Thymus (tissue), 11 donors: ENCODE data around the gene MYL11. TPM values are rescaled to one million over a fixed set of nuclear protein-coding genes. Genes with fewer than 3 reads are reported as not detected.

ENCODE experiments used
- DNase-seq, 9 donors: peaks; one replicate each; pipeline ENCODE4 v3.0.0-alpha.2; 2013; ENCODE audit warnings: low spot score in 9 of 9, low read depth in 6 of 9, missing footprints in 1 of 9
- H3K27ac ChIP-seq, 2 donors: one replicate each; pipeline ENCODE4 v1.5.1; 2013; ENCODE audit warnings: control low read depth in 1 of 2, low read depth in 1 of 2, low read length in 1 of 2, mild to moderate bottlenecking in 1 of 2, moderate library complexity in 1 of 2
- H3K27me3 ChIP-seq, 2 donors: one replicate each; pipeline ENCODE4 v1.5.1; 2013; ENCODE audit warnings: low read length in 1 of 2; ENCODE audit not compliant: control insufficient read depth in 2 of 2, insufficient read depth in 1 of 2
- H3K36me3 ChIP-seq, 2 donors: one replicate each; pipeline ENCODE4 v1.5.1; 2013; ENCODE audit warnings: low read length in 1 of 2, mild to moderate bottlenecking in 1 of 2, moderate library complexity in 1 of 2; ENCODE audit not compliant: control insufficient read depth in 2 of 2, insufficient read depth in 2 of 2
- H3K4me1 ChIP-seq, 2 donors: one replicate each; pipeline ENCODE4 v1.5.1; 2013; ENCODE audit warnings: low read length in 2 of 2; ENCODE audit not compliant: control insufficient read depth in 2 of 2, insufficient read depth in 2 of 2
- H3K4me3 ChIP-seq, 2 donors: one replicate each; pipeline ENCODE4 v1.5.1; 2013; ENCODE audit warnings: low read length in 2 of 2, control low read depth in 1 of 2, mild to moderate bottlenecking in 1 of 2
- H3K9me3 ChIP-seq, 2 donors: one replicate each; pipeline ENCODE4 v1.5.1; 2013; ENCODE audit warnings: low read length in 1 of 2, mild to moderate bottlenecking in 1 of 2; ENCODE audit not compliant: control insufficient read depth in 2 of 2, insufficient read depth in 1 of 2
- WGBS: extraction: QIAGEN DNeasy Blood & Tissue Kit; methylation state at CpG from one replicate; pipeline ENCODE4 v1.1.7; 2013; 5-methylcytosine and 5-hydroxymethylcytosine counted together
- polyA plus RNA-seq: library from polyadenylated mRNA; stranded (reverse); fragments of 200-250 nt; gene quantifications from one replicate; pipeline ENCODE4 v1.2.3, GENCODE V29; 2013
- total RNA-seq: library from RNA; stranded (reverse); fragments of 120-200 nt; gene quantifications from one replicate; pipeline ENCODE4 v1.2.4, GENCODE V29; 2013
- donor health status: healthy.

MYL11 gene
- total and polyA plus RNA-seq, 2 donors: 11.7 to 12.5 TPM

DNA sequence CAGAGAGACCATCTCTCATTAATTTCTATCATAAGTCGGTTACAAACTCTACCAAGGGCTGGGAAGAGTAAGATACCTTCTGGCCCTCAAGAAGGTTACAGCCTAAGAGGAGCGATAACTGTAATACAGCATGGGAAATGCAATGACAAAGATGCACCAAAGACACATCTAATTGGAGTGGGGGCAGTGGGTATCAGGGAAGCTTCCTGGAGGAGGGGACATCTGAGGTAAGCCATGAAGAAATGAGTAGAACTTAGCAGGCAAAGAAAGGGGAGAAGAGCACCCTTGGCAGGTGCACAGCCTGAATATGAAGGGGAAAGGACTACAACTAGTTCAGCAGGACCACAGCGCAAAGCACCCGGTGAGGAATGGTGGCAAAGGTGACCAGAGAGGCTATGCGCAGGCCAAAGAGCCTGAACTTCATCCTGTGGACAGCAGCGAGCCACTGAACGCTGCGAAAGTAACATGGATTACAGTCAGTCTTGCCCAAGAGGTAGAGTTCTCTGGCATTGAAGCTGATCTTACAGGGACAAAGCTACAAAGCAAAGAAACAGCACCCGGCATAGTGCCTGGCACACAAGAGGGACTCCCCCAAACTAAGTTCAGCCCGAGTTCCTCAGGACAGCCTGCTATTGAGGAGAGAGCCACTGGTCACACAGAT, 7.1 kb upstream of the MYL11 start:
- H3K4me3 ChIP-seq: peak overlapping the region in 1 of 2 donors; percentile 83
- H3K36me3 ChIP-seq: peaks cover 31 to 33% of the 10 kb centered on the region in 2 donors
- no peaks in the 10 kb centered on the region for H3K27me3 ChIP-seq
- 93% methylated on average over 10 of the region's 10 CpGs for WGBS
- peaks cover 32 to 49% of the 10 kb centered on the region in 2 donors for H3K4me1 ChIP-seq
- no peak for DNase-seq
- peaks cover 0 to 5% of the 10 kb centered on the region in 2 donors for H3K9me3 ChIP-seq
- no peak overlapping the region for H3K27ac ChIP-seq

DNA sequence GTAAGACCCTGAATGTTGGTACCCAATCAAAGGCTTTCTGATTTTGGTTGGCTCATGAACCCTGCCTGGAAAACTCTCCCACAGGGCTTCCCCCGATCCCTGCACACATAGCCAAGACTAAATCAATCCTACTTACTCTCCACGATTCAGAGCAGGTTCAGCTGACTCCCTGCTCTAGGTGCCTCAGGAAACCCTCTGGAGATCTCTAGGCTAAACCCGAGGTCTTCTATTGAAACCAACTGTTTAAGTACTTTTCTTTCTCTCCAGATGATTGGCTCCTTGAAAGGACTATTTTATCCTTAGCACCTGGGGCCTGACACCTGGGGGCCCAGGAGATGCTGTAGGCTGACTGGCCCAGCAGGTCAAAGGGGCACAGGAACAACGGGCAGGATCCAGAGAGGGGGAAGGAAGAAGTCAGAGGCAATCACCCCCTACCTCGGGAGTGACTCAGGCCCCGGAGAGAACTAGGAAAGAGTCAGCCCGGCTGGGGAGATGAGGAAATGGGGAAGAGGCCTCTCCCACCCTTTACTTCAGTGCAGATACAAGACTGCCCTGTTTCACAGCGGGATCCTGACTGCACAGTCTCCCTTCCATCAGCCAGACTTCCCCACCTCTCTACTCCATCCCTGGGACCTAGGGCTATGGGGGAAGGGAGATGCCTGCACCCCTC, 6.3 kb upstream of the MYL11 start:
- peaks cover 25% of the 10 kb centered on the region in 2 donors for H3K36me3 ChIP-seq
- peaks cover 0 to 8% of the 10 kb centered on the region in 2 donors for H3K9me3 ChIP-seq
- peak overlapping the region in 1 of 2 donors; percentile 36 for H3K27ac ChIP-seq
- WGBS: 16% methylated on average over 8 of the region's 8 CpGs
- H3K4me1 ChIP-seq: peaks cover 36 to 54% of the 10 kb centered on the region in 2 donors
- no peaks in the 10 kb centered on the region for H3K27me3 ChIP-seq
- DNase-seq: no peak
- H3K4me3 ChIP-seq: peak overlapping the region; percentile 80 to 83

DNA sequence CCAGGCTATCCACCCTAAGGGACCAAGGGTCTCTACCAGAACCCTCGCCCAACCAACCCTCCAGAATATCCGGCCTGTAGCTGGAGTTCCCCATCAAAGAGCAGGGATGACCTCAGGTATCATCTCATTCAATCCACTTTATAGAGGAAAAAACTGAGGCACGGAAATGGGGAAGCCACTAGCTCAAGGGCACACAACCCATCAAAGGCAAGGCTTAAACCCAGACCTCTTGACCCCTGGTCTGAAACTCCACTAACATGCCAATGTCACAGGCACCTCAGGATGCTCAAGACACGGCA, 5.9 kb upstream of the MYL11 start:
- WGBS: 10% methylated on average over 4 of the region's 4 CpGs
- H3K4me3 ChIP-seq: peak overlapping the region; percentile 80 to 83
- DNase-seq: no peak
- H3K27ac ChIP-seq: peak overlapping the region; percentile 12 to 36
- no peaks in the 10 kb centered on the region for H3K27me3 ChIP-seq
- peaks cover 36 to 54% of the 10 kb centered on the region in 2 donors for H3K4me1 ChIP-seq
- H3K9me3 ChIP-seq: peaks cover 0 to 8% of the 10 kb centered on the region in 2 donors
- H3K36me3 ChIP-seq: peaks cover 23 to 24% of the 10 kb centered on the region in 2 donors

DNA sequence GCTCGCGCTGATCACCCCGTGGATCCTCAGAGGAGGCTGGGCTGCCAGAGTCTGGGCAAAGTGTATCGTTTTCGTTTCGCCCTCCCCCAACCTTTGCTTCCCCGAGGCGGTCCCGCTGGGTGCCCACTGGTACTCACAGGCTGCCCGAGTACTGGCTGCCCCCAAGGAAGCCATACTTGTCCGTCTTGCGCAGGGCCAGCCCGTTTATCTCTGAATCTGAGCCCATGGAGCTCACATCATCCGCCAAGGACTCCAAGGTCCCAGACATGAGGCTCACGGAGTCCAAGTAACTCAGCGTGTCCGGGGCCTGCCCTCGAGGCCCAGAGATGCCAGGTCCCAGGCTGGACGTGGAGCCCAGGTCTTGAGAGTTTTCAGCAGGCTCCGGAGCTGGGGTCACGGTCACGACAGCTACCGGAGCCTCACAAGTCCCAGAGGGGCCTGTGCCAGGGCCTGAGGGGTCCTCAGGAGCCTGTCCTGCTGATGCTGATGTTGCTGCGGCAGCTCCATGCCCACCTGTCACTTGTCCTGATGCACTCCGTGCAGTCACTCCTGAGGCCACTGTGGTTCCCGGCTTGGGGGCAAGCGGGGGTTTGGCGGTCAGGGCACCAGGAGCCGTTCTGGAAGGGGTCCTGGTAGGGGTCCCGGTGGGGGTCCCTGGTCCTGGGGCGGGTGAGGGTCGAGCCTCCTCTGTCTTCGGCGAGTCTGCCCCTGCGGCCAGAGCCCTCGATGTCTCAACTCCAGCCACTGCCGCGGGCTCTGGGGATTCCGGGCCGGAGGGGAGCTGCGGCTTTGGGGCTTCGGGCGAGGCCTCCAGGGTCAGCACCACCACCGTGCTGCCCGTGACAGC, 5.3 kb upstream of the MYL11 start:
- peaks cover 0 to 8% of the 10 kb centered on the region in 2 donors for H3K9me3 ChIP-seq
- peak in 1 of 9 donors; percentile 33 for DNase-seq
- H3K4me3 ChIP-seq: peak overlapping the region; percentile 80 to 83
- no peaks in the 10 kb centered on the region for H3K27me3 ChIP-seq
- H3K4me1 ChIP-seq: peaks cover 36 to 54% of the 10 kb centered on the region in 2 donors
- peak overlapping the region in 1 of 2 donors; percentile 12 for H3K27ac ChIP-seq
- peaks cover 20 to 23% of the 10 kb centered on the region in 2 donors for H3K36me3 ChIP-seq
- WGBS: 2% methylated on average over 45 of the region's 45 CpGs

DNA sequence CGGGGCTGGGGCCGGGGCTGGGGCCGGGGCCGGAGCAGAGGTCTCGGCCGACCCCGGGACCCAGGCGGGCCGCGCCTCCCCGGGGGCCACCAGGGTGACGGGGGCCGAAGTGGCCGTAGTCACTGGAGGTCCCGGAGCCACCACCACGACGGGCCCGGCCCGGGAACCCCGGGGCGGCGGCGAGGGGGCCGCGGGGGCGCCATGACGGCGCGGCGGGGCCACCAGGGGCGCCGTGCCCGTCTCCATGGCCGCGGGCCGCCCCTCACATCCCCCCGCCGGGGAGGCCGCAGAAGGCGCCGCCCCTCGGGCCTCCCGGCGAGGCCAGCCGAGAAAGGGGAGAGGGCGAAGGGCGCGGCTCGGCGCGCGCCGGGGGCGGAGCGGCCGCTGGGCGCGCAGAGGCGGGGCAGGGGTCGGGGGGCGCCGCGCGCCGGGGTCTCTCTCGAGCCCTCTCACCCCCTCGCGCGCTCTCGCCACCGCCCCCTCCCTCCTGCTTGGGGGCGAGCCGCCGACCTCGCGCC, 4.6 kb upstream of the MYL11 start:
- Histone ChIP-seq H3K36me3 (peaks cover 13 to 16% of the 10 kb centered on the region in 2 donors), H3K27me3 (no peaks in the 10 kb centered on the region), H3K27ac (peak overlapping the region in 1 of 2 donors; percentile 82), H3K9me3 (peaks cover 0 to 8% of the 10 kb centered on the region in 2 donors), H3K4me3 (peak overlapping the region; percentile 80 to 83), H3K4me1 (peaks cover 36 to 54% of the 10 kb centered on the region in 2 donors)
- under 1% methylated on average over 76 of the region's 76 CpGs for WGBS
- no peak for DNase-seq

DNA sequence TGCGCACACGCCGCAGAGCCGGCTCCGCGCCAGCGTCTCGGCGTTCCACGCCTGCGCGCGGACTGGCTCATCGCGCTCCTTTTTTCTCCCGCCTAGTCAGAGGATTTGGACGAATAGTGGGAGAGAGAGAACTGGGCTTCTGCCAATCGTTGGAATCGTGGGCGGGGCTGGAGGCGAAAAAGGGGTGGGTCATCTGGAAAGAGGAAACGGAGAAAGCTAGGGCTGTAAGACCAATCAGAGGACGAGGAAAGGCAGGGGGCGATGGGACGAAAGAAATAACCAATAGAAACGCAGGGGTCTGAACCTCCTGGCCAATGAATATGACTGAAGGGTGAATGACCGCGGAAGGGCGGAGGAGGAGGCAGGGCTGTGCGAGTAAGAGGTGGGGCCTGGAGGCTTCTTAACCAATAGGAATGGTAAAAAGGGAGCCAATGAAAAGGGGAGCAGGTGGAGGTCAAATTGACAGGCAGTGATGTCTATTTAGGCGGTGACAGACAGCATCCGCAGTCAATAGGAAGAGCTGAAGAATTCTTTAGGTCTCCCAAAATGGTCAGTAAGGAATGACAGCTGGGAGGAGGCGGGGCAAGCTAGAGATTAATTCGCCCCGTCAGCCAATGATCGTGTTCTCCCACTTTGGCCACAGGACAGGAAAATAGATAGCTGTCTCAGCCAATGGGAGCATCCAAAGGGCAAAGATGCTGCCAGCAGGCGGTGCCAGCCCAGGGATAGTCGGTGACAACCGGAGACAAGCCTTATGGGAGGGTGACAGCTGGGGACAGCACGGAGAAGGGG, 4.0 kb upstream of the MYL11 start, which contains the start of gene TBC1D10B:
TSS of gene TBC1D10B (minus strand) at position 39 of the 792 bp plus-strand sequence. CDS start 311 bp downstream, outside the sequence.
- Histone ChIP-seq H3K36me3 (peaks cover 7 to 10% of the 10 kb centered on the region in 2 donors), H3K4me1 (peaks cover 36 to 54% of the 10 kb centered on the region in 2 donors), H3K27ac (peak within 1 kb of the TSS; percentile 82 to 97), H3K9me3 (peaks cover 0 to 8% of the 10 kb centered on the region in 2 donors), H3K4me3 (peak within 1 kb of the TSS; percentile 80 to 83), H3K27me3 (no peaks in the 10 kb centered on the region)
- peak; percentile 95 to 100 (median 99) for DNase-seq
- under 1% methylated on average over 40 of the region's 40 CpGs for WGBS

DNA sequence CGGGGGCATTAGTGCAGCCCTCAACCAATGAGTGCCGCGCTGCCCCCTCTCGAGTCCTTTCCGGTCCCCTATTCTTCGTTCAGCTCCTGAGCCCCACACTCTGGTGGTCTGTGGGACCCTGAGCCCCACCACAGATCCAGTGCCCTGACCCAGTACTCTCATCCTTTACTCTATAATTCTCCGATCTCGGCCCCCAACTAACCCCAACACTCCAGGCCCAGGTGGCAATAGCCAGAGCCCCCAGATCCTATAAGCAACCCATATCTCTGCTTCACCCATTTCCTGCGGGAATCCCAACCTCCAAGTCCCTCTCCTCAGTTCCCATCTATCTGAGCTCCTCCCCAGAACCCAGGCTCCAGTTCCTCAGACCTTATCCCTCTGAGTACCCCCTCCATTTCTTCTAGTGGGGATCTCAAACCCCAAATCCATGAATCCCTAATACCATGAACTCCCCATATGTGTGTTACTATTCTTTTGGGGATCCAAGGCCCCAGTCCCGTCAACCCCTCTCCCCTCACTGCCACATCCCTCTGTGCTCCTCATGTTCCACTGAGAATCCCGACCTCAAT, 3.3 kb upstream of the MYL11 start:
- no peaks in the 10 kb centered on the region for H3K27me3 ChIP-seq
- 25% methylated on average over 11 of the region's 11 CpGs for WGBS
- peaks cover 3 to 8% of the 10 kb centered on the region in 2 donors for H3K36me3 ChIP-seq
- peak overlapping the region; percentile 52 to 97 for H3K27ac ChIP-seq
- H3K4me3 ChIP-seq: peak overlapping the region; percentile 53 to 60
- peaks cover 36 to 54% of the 10 kb centered on the region in 2 donors for H3K4me1 ChIP-seq
- DNase-seq: no peak
- peaks cover 0 to 8% of the 10 kb centered on the region in 2 donors for H3K9me3 ChIP-seq
